KOPT-K1 (cell line): Measurements from ENCODE around the gene SLC26A3.
"Not testable (repeated sequence)": the region's sequence is repeated elsewhere in the genome, so short reads cannot be mapped to it uniquely, and the experiment has no call there.

Source experiments
- H3K27ac ChIP-seq: fragments of 200-600 bp; sonication (generic); 2 replicates; pipeline ENCODE4 v1.5.1; 2016; ENCODE audit warnings: antibody characterized with exemption, mild to moderate bottlenecking, low read depth, low read length; ENCODE audit not compliant: poor library complexity, severe bottlenecking
- H3K36me3 ChIP-seq: fragments of 200-600 bp; sonication (generic); 2 replicates; pipeline ENCODE4 v1.5.1; 2017; ENCODE audit warnings: antibody characterized with exemption, mild to moderate bottlenecking, low read length, moderate library complexity; ENCODE audit not compliant: insufficient read depth
- H3K9me3 ChIP-seq: fragments of 200-600 bp; sonication (generic); 2 replicates; pipeline ENCODE4 v1.5.1; 2017; ENCODE audit warnings: antibody characterized with exemption, low read length, mild to moderate bottlenecking; ENCODE audit not compliant: insufficient read depth, poor library complexity, severe bottlenecking

Gene SLC26A3

DNA sequence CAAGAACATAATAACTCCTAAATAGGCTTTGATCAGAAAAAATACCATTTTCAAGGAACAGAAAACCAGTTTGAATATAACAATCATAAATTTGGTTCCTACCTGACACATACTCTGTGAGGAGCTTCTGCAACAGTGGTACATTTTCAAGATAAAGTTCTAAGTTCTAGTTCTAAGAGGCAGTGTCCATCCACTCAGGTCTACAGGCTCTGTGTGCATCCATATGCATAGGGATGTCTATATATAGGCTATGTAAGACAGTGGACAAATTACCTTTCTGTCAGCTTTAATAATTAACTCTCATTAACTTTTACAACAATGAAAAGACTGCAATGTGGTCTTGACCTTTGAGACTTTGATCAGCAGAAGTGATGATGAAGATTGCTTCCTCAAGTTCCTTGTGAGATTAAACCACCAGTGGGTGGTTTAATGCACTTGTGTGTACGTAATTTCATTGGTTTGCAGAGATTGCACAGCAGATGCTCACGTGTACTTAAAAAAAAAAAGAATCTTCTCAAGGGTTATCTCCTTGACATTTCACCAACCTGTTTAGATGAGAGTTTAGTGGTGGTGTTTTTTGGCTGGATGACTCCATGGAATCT is at the start of gene SLC26A3:
Gene SLC26A3 (minus strand): TSS at position 215 of the 602 bp plus-strand sequence. CDS start 8,714 bp downstream, outside the sequence.
- H3K36me3 ChIP-seq = no peaks in the 10 kb centered on the region
- no peak within 1 kb of the TSS for H3K27ac ChIP-seq
- H3K9me3 ChIP-seq = no peaks in the 10 kb centered on the region

DNA sequence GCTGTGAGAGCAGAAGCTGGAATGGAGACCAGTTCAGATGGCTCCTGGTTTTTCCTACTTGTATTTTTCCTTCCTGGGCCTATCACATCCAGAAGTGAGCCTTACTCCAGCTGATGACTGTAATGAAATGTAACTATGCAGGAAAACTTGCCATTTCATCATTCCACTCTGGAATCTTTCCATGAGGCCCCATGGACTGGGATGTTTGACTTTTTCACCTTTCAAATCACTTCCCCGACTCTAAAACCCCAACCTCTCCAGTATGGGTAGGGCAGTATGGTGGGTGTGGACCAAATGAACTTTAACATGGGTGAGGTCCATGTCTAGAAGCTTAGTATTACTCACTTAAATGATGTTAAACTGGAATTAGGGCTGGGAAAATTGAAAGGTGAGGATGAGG is 47.6 kb upstream of the SLC26A3 start:
- Histone ChIP-seq H3K36me3 (no peaks in the 10 kb centered on the region), H3K9me3 (peaks cover 7% of the 10 kb centered on the region), H3K27ac (no peak overlapping the region)

DNA sequence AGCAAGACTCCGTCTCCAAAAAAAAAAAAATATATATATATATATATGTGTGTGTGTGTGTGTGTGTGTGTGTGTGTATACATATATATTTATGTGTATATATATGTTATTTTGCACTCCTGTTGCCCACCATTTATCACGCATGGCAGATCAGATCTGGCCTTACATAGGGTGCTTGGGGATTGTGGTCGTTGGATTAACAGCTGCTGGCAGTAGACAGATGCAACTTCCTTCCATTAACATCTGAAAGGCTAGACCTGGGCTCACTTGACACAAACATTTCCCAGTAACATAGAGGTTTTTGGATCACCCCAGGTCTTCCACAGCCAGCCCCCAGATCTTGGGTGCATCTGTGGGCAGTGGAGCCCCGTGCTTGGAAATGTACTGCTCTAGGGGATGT is 47.2 kb upstream of the SLC26A3 start:
- Histone ChIP-seq H3K36me3 (no peaks in the 10 kb centered on the region), H3K9me3 (peaks cover 7% of the 10 kb centered on the region), H3K27ac (no peak overlapping the region)

DNA sequence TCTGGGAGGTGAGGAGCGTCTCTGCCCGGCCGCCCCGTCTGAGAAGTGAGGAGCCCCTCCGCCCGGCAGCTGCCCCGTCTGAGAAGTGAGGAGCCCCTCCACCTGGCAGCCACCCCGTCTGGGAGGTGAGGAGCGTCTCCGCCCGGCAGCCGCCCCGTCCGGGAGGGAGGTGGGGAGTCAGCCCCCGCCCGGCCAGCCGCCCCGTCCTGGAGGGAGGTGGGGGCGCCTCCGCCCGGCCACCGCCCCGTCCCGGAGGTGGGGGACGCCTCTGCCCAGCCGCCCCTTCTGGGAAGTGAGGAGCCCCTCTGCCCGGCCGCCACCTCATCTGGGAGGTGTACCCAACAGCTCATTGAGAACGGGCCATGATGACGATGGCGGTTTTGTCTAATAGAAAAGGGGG is 45.2 kb upstream of the SLC26A3 start:
- H3K36me3 ChIP-seq, H3K9me3 ChIP-seq, H3K27ac ChIP-seq: not testable (repeated sequence)

DNA sequence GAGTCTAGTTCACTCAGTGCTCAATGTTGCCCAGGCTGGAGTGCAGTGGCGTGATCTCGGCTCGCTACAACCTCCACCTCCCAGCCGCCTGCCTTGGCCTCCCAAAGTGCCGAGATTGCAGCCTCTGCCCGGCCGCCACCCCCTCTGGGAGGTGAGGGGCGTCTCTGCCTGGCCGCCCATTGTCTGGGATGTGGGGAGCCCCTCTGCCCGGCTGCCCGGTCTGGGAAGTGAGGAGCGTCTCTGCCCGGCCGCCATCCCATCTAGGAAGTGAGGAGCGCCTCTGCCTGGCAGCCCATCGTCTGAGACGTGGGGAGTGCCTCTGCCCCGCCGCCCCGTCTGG is 44.8 kb upstream of the SLC26A3 start:
- H3K9me3 ChIP-seq, H3K27ac ChIP-seq, H3K36me3 ChIP-seq: not testable (repeated sequence)

DNA sequence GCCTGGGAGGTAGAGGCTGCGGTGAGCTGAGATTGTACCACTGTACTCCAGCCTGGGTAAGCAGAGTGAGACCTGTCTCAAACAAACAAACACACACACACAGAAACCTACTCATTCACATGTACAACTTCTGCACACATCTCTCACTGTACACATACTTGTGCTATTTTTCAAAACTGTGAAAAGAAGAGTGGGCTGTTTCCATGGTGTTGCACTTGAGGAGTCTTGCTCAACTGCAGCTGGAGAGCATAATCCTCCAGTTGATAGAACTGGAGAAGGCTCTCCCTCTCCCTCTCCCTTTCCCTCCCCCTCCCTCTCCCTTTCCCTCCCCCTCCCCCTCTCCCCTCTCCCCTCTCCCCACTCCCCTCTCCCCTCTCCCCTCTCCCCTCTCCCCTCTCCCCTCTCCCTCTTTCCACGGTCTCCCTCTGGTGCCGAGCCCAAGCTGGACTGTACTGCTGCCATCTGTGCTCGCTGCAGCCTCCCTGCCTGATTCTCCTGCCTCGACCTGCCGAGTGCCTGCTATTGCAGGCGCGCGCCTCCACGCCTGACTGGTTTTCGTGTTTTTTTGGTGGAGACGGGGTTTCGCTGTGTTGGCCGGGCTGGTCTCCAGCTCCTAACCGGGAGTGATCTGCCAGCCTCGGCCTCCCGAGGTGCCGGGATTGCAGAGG is 44.3 kb upstream of the SLC26A3 start:
- Histone ChIP-seq H3K27ac (no peak overlapping the region), H3K36me3 (no peaks in the 10 kb centered on the region), H3K9me3 (peaks cover 7% of the 10 kb centered on the region)

DNA sequence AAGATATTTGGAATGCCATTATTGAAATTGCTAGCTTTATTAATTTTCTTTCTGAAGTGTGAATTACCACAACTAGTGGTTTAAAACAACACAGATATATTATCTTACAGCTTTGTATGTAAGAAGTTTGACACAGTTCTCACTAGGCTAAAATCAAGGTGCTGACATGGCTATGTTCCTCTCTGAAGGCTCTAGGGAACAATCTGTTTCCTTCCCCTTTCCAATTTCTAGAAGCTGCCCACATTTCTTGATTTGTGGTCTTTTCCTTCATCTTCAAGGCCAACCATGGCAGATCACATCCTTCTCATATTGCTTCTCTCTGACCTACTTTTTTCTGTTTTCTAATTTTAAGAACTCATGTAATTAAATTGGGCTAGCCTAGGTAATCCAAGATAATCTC is 43.3 kb upstream of the SLC26A3 start:
- Histone ChIP-seq H3K36me3 (no peaks in the 10 kb centered on the region), H3K27ac (no peak overlapping the region)

DNA sequence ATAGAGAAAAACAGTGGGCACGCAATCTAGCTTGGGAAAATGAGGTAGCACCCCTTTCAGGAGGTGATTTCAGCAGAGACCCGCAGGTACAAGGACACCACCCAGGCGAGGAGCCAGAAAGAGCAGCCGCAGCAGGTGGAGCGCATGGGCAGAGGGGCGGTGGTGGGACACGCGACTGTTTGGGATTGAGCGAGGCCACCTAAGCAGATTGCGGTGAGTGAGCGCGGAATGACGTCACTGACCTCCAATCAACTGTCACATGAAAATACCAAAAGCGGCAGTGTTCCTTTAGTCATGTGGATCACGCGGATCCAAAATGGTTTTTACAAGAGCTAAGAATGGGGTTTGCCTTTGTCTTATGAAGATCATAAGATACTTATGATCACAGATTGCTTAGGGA is 40.2 kb upstream of the SLC26A3 start:
- no peak overlapping the region for H3K27ac ChIP-seq
- peaks cover 7% of the 10 kb centered on the region for H3K9me3 ChIP-seq
- H3K36me3 ChIP-seq = no peaks in the 10 kb centered on the region

More for the DNA sequence above, 43.3 kb upstream of the SLC26A3 start:
- peaks cover 7% of the 10 kb centered on the region for H3K9me3 ChIP-seq

DNA sequence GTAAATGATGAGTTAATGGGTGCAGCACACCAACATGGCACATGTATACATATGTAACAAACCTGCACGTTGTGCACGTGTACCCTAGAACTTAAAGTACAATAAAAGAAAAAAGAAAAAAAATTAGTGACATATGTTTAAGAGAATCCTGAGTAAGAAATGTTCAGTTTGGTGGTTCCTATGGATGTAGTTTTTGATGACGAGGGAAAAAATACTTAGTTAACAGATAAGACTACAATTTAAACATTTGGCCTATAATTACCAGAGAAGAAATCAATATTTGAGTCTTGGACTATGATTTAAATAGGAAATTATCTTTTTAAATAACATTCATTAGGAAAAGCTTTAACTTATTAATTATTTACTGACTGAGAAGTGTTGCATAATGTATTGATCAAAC is 39.2 kb upstream of the SLC26A3 start:
- H3K27ac ChIP-seq = no peak overlapping the region

DNA sequence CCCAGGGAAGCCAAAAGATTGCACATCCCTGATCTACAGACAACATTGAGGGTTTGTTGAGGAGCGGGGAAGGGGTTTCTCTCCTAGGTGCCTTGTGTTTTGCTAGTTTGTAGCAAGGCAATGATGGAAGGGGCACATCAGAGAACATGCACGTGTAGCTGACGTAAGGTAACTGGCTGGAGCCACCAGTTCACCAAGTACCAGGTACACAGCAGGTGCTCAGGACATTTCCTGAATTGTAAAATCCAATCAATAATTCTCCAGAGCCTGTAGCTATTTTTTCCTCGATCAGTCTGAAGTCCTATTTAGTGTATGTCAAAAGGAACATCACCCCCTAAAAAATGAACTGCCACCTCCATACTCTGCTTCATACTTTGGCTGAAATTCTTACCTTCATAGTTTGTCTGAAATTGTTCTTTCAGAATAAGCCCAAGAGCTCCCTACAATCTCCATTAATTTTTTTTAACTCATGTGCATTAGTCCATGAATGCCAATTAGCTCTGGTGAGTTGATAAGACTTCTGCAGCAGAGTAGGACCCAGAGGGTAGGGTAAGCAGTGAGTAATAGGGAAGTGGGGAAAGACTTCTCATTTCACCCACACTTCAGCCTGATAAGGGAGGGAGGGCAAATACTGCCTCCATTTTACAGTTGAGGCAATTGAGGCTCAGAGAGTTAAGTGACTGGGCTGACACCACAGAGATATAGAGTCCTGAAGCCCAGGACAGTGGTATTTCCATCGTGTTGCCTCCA is 36.0 kb upstream of the SLC26A3 start:
- Histone ChIP-seq H3K9me3 (no peaks in the 10 kb centered on the region), H3K27ac (no peak overlapping the region), H3K36me3 (no peaks in the 10 kb centered on the region)

More for the DNA sequence above, 39.2 kb upstream of the SLC26A3 start:
- H3K36me3 ChIP-seq = no peaks in the 10 kb centered on the region
- peaks cover 6% of the 10 kb centered on the region for H3K9me3 ChIP-seq

DNA sequence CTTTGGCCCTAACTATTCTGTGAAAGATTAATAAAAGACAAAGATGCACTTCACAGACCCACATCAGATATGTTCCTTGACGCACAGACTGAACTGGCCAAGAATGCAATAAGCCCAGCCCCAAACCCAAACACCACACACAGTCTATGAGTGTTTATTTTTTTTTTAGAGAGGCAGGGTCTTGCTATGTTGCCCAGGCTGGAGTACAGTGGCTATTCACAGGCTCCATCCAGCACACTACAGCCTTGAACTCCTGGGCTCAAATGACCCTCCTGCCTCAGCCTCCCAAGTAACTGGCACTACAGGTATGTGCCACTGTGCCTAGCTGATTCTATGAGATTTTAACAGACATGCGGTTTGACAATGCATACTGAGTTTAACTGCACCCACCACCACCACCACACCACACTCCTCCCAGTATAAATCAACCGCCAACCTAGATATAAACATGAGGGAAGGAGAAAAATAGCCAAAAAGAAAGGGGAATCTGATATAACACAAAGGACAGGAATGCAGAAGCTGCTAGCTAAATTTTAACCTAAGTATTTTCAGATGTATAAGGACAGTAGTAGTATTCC is 35.1 kb upstream of the SLC26A3 start:
- H3K27ac ChIP-seq = no peak overlapping the region
- no peaks in the 10 kb centered on the region for H3K36me3 ChIP-seq
- no peaks in the 10 kb centered on the region for H3K9me3 ChIP-seq

DNA sequence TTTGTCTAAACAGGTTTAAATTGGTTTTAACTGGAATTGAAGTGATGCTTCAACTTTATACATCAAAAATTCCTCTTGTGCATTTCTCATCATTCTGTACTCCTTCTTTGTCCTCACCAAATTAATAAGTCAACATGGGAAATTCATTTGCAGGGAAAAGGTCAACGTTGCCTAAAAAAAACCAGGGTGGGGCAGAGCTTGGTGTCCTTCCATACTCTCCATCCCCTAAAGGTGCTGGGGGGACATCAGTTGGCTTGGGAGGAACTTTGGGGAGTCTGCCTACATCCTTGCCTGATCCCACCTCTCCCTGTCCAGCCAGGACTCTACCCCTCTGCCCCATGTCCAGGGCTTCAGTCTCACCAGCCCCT is 34.1 kb upstream of the SLC26A3 start:
- Histone ChIP-seq H3K9me3 (no peaks in the 10 kb centered on the region), H3K27ac (no peak overlapping the region), H3K36me3 (no peaks in the 10 kb centered on the region)

DNA sequence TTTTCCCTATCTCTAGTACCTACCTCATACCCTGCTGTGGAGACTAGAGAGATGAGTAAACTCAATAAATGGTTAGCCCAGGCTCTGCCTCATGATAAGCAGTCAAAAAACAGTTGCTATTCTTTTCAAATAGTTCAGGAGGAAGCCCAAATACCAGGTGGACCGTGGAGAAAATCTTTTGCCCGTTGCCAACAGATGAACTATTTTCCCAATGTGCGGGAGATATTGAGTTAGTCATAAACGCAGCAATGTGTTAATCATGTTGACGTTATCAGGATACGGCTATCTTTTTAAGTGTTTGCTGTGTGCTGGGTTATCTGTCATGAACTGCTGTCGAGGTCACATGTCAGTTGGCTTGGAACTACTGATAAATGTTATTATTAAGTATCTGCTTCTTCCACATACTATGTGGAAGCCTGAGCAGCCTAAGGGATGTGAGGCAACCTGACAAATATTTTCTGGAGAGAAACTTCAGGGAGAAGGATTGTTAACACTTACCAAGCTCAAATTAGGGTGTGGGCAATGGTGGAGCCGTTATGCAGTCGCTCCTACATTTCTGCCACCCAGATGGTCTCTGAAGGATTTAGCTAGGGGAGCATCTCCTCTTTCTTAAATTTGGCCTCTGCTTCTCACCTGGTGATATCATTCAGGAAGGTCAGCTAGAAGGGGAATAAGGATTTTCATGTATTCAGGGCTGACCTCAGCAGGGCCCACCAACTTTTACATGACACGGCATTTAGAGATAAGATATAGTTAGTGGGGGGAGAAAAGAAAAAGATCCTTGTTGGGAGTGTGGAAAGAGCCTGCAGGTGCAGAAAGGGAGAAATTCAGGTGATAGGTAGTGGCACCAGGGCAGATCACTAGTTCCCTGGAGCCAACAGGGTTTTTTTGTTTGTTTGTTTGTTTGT is 33.5 kb upstream of the SLC26A3 start:
- no peak overlapping the region for H3K27ac ChIP-seq
- no peaks in the 10 kb centered on the region for H3K9me3 ChIP-seq
- H3K36me3 ChIP-seq = no peaks in the 10 kb centered on the region

DNA sequence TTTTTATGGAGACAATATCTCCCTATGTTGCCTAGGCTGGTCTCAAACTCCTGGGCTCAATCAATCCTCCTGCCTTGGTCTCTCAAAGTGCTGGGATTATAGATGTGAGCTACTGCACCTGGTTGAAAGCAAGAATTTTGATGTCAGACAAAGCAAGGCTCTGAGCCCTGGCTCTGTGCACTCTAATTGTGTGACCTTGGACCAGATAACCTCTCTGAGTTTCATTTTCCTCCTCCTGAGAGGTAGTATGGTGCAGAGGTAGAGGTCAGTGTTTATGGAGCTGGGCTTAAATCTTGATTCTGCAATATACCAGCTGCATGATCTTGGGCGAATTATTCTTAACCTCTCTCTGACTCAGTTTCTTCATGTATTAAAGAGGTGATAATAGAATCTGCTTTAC is 31.4 kb upstream of the SLC26A3 start:
- H3K27ac ChIP-seq = no peak overlapping the region
- no peaks in the 10 kb centered on the region for H3K36me3 ChIP-seq
- no peaks in the 10 kb centered on the region for H3K9me3 ChIP-seq

DNA sequence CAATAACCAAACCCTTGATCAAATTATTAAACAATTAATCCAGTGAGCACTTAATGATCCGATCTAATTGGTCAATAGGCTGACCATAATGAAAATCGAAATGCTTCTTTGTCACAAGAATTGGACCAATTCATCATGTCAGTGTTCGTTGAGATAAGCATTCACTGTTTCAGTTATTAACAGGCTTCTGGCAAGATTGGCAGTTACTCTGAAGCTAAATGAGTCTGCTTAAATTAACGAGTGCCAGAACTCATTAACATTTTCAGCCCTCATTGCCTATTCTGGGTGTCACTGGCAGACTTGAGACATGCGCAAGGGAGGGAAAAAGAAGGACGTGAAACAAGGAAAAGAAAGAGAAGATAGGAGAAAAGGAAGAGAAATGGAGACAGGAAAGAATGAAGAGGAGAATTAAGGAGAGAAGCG is 30.7 kb upstream of the SLC26A3 start:
- no peaks in the 10 kb centered on the region for H3K36me3 ChIP-seq
- no peaks in the 10 kb centered on the region for H3K9me3 ChIP-seq
- no peak overlapping the region for H3K27ac ChIP-seq
